A549 treated with CORT108297 at 1 μM for 4 hours (cell line): ENCODE data around the gene QRSL1. TPM values are rescaled to one million over a fixed set of nuclear protein-coding genes. Genes with fewer than 3 reads are reported as not detected.

ENCODE experiments used
- total RNA-seq: library from RNA; stranded (reverse); fragments of 200-300 nt; extraction: Qiagen RNA extraction; gene quantifications from 5 replicates; pipeline ENCODE4 v1.2.3, GENCODE V29; 2022

QRSL1 gene
- total RNA-seq: 6.8 to 8.5 TPM (median 7.3 TPM) in 5 replicates

GRCh38 chr6:106629103-106629858 is at the start of gene QRSL1, which contains the start of gene RTN4IP1:
Gene QRSL1 (plus strand): TSS chr6:106629578. CDS start chr6:106629682, 104 bp downstream.
Gene RTN4IP1 (minus strand): TSS chr6:106629498. CDS start chr6:106629021, 477 bp downstream.

Other genes with a start within 250 kb of the QRSL1 start
- 8.7 to 11.1 TPM (median 9.5 TPM) in 5 replicates for gene RTN4IP1, start 80 bp upstream of the QRSL1 start, total RNA-seq